Upper lobe of right lung (tissue), 1 donor: ENCODE measurements around the gene TNFRSF13B. TPM values are rescaled to one million over a fixed set of nuclear protein-coding genes. Genes with fewer than 3 reads are reported as not detected.
"Not testable (repeated sequence)": the region's sequence is repeated elsewhere in the genome, so short reads cannot be mapped to it uniquely, and the experiment has no call there.

Experiments used
- ATAC-seq: fragments of 200-7000 bp; cut with Tn5 transposase; one replicate; pipeline ENCODE4 v1.9.1; 2020; ENCODE audit warnings: mild to moderate bottlenecking, moderate library complexity
- DNase-seq: peaks from one replicate; pipeline ENCODE4 v3.0.0-alpha.2; 2020
- H3K27ac ChIP-seq: fragments of 200-600 bp; one replicate; pipeline ENCODE4 v1.8.0; 2022
- H3K27me3 ChIP-seq: fragments of 200-600 bp; one replicate; pipeline ENCODE4 v1.8.0; 2022; ENCODE audit warnings: mild to moderate bottlenecking
- H3K36me3 ChIP-seq: fragments of 200-600 bp; one replicate; pipeline ENCODE4 v1.8.0; 2022
- H3K4me1 ChIP-seq: fragments of 200-600 bp; one replicate; pipeline ENCODE4 v1.8.0; 2022
- H3K4me3 ChIP-seq: fragments of 200-600 bp; one replicate; pipeline ENCODE4 v1.8.0; 2022; ENCODE audit warnings: mild to moderate bottlenecking
- H3K9me3 ChIP-seq: fragments of 200-600 bp; one replicate; pipeline ENCODE4 v1.8.0; 2022
- intact Hi-C: fragments of 100-400 bp; cut with DNase I; formaldehyde crosslinking; loops from one replicate; pipeline ENCODE4 v1.11.0; 2022
- total RNA-seq: library from RNA; stranded (reverse); fragmentation: NEBNext Ultra II Directional; extraction: Animal tissue kit (Norgen Biotek cat#: 25700); gene quantifications from one replicate; pipeline ENCODE4 v1.2.1, GENCODE V29; 2021
- TF ChIP-seq, protein P1 (sequence below): fragments of 200-600 bp; IDR thresholded peaks from one replicate; pipeline ENCODE4 v1.8.0; 2022; ENCODE audit warnings: antibody characterized with exemption
- donor health status: DM: no; HTN: yes; CAD: no; lungs with severe emphysema.

The TNFRSF13B gene
- total RNA-seq, 1 donor from 2014 or later: not detected

DNA sequence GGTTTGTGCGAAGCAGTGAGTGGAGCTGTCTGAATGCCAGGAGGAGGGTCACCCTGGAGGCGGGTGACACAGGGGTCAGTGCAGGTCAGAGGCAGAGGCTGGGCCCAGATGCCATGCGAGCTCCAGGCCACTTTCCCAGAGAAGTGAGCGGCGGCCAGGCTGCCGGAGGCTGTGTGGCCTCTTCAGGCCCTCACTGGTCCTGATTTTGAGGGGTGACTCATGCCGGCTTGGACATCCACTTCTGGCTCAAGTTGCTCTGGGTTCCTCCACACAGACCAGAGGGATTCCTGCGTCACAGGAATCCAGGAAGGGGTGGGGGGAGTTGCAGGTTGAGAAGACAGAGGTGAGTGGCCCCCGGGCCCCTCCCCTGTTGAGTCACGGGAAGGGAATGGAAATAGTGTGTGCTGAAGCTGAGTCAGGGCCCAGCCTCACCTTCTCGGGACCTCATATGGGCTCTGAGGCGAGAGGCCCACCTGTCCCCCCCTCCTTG lies 38.7 kb upstream of the TNFRSF13B start:
- H3K27me3 ChIP-seq, H3K4me3 ChIP-seq, H3K4me1 ChIP-seq, intact Hi-C loops, H3K9me3 ChIP-seq, H3K36me3 ChIP-seq: not testable (repeated sequence)
- H3K27ac ChIP-seq: peak overlapping the region; percentile 72
- ATAC-seq (peak; percentile 88), DNase-seq (peak; percentile 87)

DNA sequence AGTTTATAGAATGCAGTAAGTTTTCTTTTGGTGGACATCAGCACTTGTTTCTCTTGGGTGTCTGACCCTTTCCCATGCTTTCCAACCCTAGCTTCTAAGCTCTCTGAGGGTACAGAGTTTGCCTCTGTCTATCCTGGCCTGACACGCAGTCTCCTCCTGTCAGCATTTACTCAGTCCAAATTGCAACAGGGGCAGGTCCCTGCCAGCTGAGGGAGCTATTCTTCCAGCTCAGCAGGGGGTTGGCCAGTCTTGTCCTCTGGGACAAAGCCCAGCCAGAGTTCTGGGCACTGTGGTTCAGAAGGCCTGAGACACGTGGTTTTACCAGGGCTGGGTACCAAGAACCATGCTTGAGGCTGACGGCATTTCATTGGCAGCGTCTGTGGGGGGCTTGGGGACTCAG lies 38.1 kb upstream of the TNFRSF13B start:
- peak; percentile 66 for ATAC-seq
- H3K27ac ChIP-seq, H3K4me1 ChIP-seq: not testable (repeated sequence)

DNA sequence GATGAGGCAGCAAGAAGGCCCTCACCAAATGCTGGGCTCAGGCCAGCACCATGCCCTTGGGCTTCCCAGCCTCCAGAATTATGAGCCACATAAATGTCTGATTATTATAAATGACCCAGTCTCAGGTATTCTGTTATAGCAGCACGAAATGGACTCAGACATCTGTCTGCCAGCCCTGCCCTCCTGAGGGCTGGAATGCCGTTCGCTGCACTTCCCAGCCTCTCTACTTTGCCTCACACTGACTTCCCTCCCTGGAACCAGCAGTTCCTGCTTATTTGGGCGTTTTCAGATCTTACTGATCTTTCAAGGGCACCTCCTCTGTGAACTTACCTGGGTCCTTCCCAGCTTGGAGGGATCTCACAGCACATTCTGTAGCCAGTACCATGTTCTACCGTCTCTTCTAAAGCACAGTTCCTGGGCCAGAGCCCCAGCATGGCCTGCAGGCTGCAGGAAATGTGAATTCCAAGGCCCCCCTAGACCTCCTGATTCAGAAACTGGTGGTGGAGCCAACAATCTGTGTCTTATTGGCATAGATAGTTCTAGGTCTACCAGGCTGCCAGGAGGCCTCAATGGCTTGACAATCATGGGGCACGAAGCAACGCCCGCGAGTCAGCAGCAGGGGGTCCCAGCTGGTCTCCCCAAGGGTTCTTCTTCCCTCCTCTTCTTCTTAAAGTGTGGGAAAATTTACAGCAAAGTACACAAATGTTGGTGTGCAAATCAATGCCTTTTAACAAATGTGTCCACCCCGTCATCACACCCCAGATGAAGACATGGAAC lies 36.9 kb upstream of the TNFRSF13B start:
- intact Hi-C loops: loop anchor here (10.0 kb wide), 1 partner anchor 106 kb away; no protein-coding TSS in a partner anchor
- H3K36me3 ChIP-seq, ATAC-seq, H3K9me3 ChIP-seq, H3K4me1 ChIP-seq, H3K27me3 ChIP-seq, H3K4me3 ChIP-seq: not testable (repeated sequence)
- DNase-seq: peak; percentile 49
- peak overlapping the region; percentile 47 for H3K27ac ChIP-seq

More for the DNA sequence above, 38.1 kb upstream of the TNFRSF13B start:
- H3K36me3 ChIP-seq, H3K9me3 ChIP-seq, H3K27me3 ChIP-seq, H3K4me3 ChIP-seq: not testable (repeated sequence)
- intact Hi-C loops: loop anchor here (10.0 kb wide), 1 partner anchor 105 kb away; no protein-coding TSS in a partner anchor
- peak; percentile 29 for DNase-seq

DNA sequence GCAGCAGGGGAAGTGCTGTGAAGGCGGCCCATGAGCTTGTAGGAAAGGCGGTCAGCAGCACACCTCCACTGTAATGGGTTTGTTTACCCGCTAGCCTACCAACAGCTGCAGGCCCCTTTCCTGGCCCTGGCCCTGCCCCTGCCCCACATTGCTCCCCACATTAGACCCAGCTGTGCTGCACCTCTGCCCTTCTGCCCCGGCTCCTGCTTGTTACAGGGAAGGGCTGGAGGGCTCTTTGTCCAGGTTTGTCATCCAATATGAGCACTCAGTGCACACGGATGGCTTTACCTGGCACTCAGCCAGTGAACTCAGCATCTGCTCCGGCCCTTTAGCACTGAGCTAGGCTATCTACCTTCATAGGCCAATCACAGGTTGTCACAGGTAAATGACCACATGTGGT lies 36.0 kb upstream of the TNFRSF13B start:
- H3K27me3 ChIP-seq: not testable (repeated sequence)

DNA sequence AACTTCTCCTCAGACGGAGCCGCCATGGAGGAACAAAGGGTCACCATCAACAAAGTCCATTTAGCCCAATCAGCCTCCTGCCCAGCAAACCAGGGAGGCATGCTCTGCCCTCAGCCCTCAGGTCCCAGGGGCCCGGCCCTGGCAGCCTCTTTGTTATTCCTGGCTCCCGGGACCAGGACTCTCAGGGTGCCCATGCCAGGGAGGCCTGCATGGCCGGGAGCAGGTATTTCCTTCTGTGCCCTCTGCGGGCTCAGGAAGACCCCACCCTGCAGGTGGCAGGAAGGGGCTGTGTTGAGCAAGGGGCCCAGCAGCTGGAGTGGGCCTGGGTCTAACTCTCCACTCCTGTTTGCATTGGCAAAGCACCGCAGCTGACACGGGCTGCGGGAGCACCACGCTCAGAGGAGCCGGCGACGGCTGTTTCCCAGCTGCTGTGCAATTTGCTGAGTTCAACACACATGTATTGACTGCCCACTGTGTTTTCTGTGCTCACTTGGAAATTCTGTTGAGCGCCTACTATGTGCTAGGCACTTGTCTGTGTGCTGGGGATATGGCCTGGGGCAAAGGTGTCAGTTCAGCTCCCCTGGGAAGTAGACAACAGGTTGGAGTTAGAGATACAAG lies 33.2 kb upstream of the TNFRSF13B start:
- not testable (repeated sequence) for H3K4me3 ChIP-seq, H3K9me3 ChIP-seq, DNase-seq, H3K27ac ChIP-seq, H3K27me3 ChIP-seq, H3K36me3 ChIP-seq, ATAC-seq
- H3K4me1 ChIP-seq: peaks cover 11% of the 10 kb centered on the region
- intact Hi-C loops: loop anchor here (10.0 kb wide), 1 partner anchor 110 kb away; no protein-coding TSS in a partner anchor

More for the DNA sequence above, 36.0 kb upstream of the TNFRSF13B start:
- ATAC-seq, H3K27ac ChIP-seq, H3K4me3 ChIP-seq, H3K36me3 ChIP-seq, H3K9me3 ChIP-seq, H3K4me1 ChIP-seq: not testable (repeated sequence)
- DNase-seq: peak; percentile 38
- intact Hi-C loops: loop anchor here (10.0 kb wide), 1 partner anchor 107 kb away; no protein-coding TSS in a partner anchor

DNA sequence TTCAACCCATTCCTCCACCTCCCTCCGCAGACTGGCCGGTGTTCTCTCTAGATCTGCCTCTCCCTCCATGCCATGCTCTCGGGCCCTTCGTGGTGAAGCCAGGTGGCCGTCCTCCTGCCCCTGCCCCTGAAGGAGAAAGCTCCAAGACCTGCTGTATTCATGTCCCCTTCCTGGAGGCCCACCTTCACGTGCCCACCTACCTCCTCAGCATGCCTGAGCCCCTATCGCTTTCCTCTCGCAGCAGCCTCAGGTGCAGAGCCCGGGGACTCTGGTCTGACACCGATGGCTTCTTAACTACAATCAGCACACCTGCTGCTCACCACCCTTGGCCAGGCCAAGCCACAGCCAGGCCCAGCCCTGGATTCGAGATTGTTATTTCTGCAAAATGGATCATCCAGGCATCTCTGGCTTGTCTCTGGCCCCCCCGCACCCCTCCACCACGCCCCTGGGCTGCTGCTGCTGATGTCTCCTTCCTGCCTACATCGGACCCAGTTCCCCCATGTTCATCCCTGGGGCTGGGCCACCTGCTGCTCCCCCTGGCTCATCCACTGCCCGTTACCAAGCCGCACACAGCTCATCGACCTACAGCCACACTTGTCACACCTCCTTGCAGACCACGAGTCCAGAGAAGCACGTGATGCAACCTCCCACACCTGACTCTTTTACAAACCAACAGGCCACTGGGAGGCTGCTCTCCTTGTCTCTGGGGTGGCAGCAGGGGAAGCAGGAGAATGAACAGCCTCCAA lies 32.5 kb upstream of the TNFRSF13B start:
- ATAC-seq: no peak
- DNase-seq: peak; percentile 57
- Histone ChIP-seq H3K4me3 (no peak overlapping the region), H3K4me1 (peaks cover 9% of the 10 kb centered on the region), H3K27me3 (no peaks in the 10 kb centered on the region), H3K27ac (no peak overlapping the region), H3K36me3 (no peaks in the 10 kb centered on the region), H3K9me3 (no peaks in the 10 kb centered on the region)
- intact Hi-C loops: loop anchor here (10.0 kb wide), 1 partner anchor 110 kb away; no protein-coding TSS in a partner anchor
- TF ChIP-seq, protein P1, sequence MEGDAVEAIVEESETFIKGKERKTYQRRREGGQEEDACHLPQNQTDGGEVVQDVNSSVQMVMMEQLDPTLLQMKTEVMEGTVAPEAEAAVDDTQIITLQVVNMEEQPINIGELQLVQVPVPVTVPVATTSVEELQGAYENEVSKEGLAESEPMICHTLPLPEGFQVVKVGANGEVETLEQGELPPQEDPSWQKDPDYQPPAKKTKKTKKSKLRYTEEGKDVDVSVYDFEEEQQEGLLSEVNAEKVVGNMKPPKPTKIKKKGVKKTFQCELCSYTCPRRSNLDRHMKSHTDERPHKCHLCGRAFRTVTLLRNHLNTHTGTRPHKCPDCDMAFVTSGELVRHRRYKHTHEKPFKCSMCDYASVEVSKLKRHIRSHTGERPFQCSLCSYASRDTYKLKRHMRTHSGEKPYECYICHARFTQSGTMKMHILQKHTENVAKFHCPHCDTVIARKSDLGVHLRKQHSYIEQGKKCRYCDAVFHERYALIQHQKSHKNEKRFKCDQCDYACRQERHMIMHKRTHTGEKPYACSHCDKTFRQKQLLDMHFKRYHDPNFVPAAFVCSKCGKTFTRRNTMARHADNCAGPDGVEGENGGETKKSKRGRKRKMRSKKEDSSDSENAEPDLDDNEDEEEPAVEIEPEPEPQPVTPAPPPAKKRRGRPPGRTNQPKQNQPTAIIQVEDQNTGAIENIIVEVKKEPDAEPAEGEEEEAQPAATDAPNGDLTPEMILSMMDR: no peak

DNA sequence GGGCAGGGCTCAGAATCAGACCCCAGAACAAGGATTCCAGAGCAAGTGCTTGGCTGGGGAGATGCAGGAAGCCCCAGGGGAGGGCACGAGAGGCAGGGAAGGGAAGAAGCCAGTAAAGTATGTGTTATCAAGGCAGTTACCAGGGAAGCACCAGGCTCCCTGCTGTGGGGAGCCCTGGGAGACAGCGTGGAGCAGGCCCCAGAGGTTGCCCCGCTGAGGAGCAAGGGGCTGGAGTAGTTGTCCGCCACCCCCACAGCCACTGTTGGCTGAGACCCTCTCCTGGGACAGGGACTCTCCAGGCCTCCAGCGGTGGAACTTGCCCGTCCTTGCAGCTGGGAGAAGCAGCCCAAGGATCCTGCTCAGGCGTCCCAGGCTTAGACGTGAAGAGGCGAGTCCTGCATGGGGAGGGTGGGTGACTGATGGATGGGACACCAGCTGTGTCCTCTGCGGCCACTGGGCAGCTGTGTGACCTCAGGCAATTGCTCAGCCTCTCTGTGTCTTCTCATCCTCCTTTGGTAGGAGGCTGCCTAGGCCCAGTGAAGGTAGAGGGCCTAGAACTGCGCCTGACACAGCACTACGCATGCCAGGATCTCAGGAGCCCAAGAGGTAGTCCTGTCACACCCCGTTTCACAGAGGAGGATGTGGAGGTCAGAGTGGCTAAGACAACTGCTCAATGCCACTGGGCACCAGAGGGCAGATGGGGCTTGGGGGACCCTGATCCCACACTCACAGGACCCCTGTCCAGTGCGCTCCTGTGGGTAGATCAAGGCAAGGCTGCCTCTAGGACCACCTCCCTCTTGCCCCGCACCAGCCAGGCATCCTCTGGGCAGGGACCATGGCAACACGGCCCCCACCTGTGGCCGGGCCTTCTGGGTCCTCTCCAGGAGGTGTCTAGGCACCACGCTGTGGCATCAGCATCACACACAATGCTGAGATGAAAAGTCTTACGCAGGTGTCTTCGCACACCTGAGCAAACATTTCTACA lies 31.1 kb upstream of the TNFRSF13B start:
- not testable (repeated sequence) for H3K9me3 ChIP-seq, ATAC-seq, H3K27me3 ChIP-seq, H3K36me3 ChIP-seq, H3K4me3 ChIP-seq, H3K4me1 ChIP-seq, H3K27ac ChIP-seq
- DNase-seq: peak; percentile 60
- intact Hi-C loops: loop anchor here (10.0 kb wide), 1 partner anchor 112 kb away; no protein-coding TSS in a partner anchor
